ENCODE results near the gene AGTR1. TPM values are rescaled to one million over a fixed set of nuclear protein-coding genes. Genes with fewer than 3 reads are reported as not detected.

Gene AGTR1
- total RNA-seq (8.1 TPM), polyA plus RNA-seq (24.8 TPM)

- no peak within 1 kb of the TSS for H3K27ac ChIP-seq (ENCODE audit: low read depth)
- no peaks in the 10 kb centered on the region for H3K4me1 ChIP-seq (ENCODE audit: insufficient read depth)
- peak; percentile 11 for DNase-seq (ENCODE audit: extremely low spot score)
- H3K36me3 ChIP-seq (ENCODE audit: insufficient read depth), result no peaks in the 10 kb centered on the region
- H3K4me3 ChIP-seq (ENCODE audit: low read depth, low read length), result peak within 1 kb of the TSS; percentile 54
- WGBS, result 1% methylated on average over 61 of the region's 61 CpGs
Observed at GRCh38 chr3:148697306-148698189, at the start of gene AGTR1. AGTR1 (plus strand) TSS chr3:148697903; CDS start chr3:148741036, 43,133 bp downstream.

- 64% methylated on average over 3 of the region's 3 CpGs for WGBS
- no peak for DNase-seq (ENCODE audit: extremely low spot score)
- no peak overlapping the region for H3K27ac ChIP-seq (ENCODE audit: low read depth)
- H3K36me3 ChIP-seq (ENCODE audit: insufficient read depth), result no peaks in the 10 kb centered on the region
- no peak overlapping the region for H3K4me3 ChIP-seq (ENCODE audit: low read depth, low read length)
- H3K4me1 ChIP-seq (ENCODE audit: insufficient read depth), result no peaks in the 10 kb centered on the region
Observed at GRCh38 chr3:148648685-148649352, 48.9 kb upstream of the AGTR1 start.

- 53% methylated on average over 6 of the region's 6 CpGs for WGBS
Observed at GRCh38 chr3:148651549-148651948, 46.2 kb upstream of the AGTR1 start.

GRCh38 chr3:148654433-148654832 lies 43.3 kb upstream of the AGTR1 start:
- 87% methylated on average over 4 of the region's 4 CpGs for WGBS
- Histone ChIP-seq H3K27ac (ENCODE audit: low read depth) (no peak overlapping the region), H3K4me1 (ENCODE audit: insufficient read depth) (no peaks in the 10 kb centered on the region), H3K4me3 (ENCODE audit: low read depth, low read length) (no peak overlapping the region), H3K36me3 (ENCODE audit: insufficient read depth) (no peaks in the 10 kb centered on the region)
- no peak for DNase-seq (ENCODE audit: extremely low spot score)

More at GRCh38 chr3:148651549-148651948, 46.2 kb upstream of the AGTR1 start:
- no peaks in the 10 kb centered on the region for H3K36me3 ChIP-seq (ENCODE audit: insufficient read depth)
- H3K27ac ChIP-seq (ENCODE audit: low read depth), result no peak overlapping the region
- H3K4me3 ChIP-seq (ENCODE audit: low read depth, low read length), result no peak overlapping the region
- H3K4me1 ChIP-seq (ENCODE audit: insufficient read depth), result no peaks in the 10 kb centered on the region
- DNase-seq (ENCODE audit: extremely low spot score), result no peak

- 89% methylated on average over 4 of the region's 4 CpGs for WGBS
- H3K27ac ChIP-seq (ENCODE audit: low read depth), result no peak overlapping the region
- no peak for DNase-seq (ENCODE audit: extremely low spot score)
- no peaks in the 10 kb centered on the region for H3K36me3 ChIP-seq (ENCODE audit: insufficient read depth)
- no peak overlapping the region for H3K4me3 ChIP-seq (ENCODE audit: low read depth, low read length)
- H3K4me1 ChIP-seq (ENCODE audit: insufficient read depth), result no peaks in the 10 kb centered on the region
Observed at GRCh38 chr3:148657470-148657869, 40.2 kb upstream of the AGTR1 start.

- H3K36me3 ChIP-seq (ENCODE audit: insufficient read depth), result no peaks in the 10 kb centered on the region
- no peak overlapping the region for H3K4me3 ChIP-seq (ENCODE audit: low read depth, low read length)
- no peak overlapping the region for H3K27ac ChIP-seq (ENCODE audit: low read depth)
- no peak for DNase-seq (ENCODE audit: extremely low spot score)
- no peaks in the 10 kb centered on the region for H3K4me1 ChIP-seq (ENCODE audit: insufficient read depth)
- 52% methylated on average over 1 of the region's 1 CpG for WGBS
Observed at GRCh38 chr3:148659512-148659911, 38.2 kb upstream of the AGTR1 start.

GRCh38 chr3:148680289-148680688 lies 17.4 kb upstream of the AGTR1 start:
- Histone ChIP-seq H3K27ac (ENCODE audit: low read depth) (no peak overlapping the region), H3K36me3 (ENCODE audit: insufficient read depth) (no peaks in the 10 kb centered on the region), H3K4me1 (ENCODE audit: insufficient read depth) (no peaks in the 10 kb centered on the region), H3K4me3 (ENCODE audit: low read depth, low read length) (no peak overlapping the region)
- DNase-seq (ENCODE audit: extremely low spot score), result no peak

GRCh38 chr3:148681080-148681479 lies 16.6 kb upstream of the AGTR1 start:
- no peaks in the 10 kb centered on the region for H3K36me3 ChIP-seq (ENCODE audit: insufficient read depth)
- H3K4me1 ChIP-seq (ENCODE audit: insufficient read depth), result no peaks in the 10 kb centered on the region
- no peak for DNase-seq (ENCODE audit: extremely low spot score)
- H3K27ac ChIP-seq (ENCODE audit: low read depth), result no peak overlapping the region
- 73% methylated on average over 1 of the region's 1 CpG for WGBS
- H3K4me3 ChIP-seq (ENCODE audit: low read depth, low read length), result no peak overlapping the region

GRCh38 chr3:148682997-148683396 lies 14.7 kb upstream of the AGTR1 start:
- Histone ChIP-seq H3K4me3 (ENCODE audit: low read depth, low read length) (no peak overlapping the region), H3K4me1 (ENCODE audit: insufficient read depth) (no peaks in the 10 kb centered on the region), H3K27ac (ENCODE audit: low read depth) (no peak overlapping the region), H3K36me3 (ENCODE audit: insufficient read depth) (no peaks in the 10 kb centered on the region)
- WGBS, result 64% methylated on average over 3 of the region's 3 CpGs
- no peak for DNase-seq (ENCODE audit: extremely low spot score)

GRCh38 chr3:148694116-148694515 lies 3.6 kb upstream of the AGTR1 start:
- no peaks in the 10 kb centered on the region for H3K4me1 ChIP-seq (ENCODE audit: insufficient read depth)
- no peak overlapping the region for H3K27ac ChIP-seq (ENCODE audit: low read depth)
- no peak for DNase-seq (ENCODE audit: extremely low spot score)
- H3K36me3 ChIP-seq (ENCODE audit: insufficient read depth), result no peaks in the 10 kb centered on the region
- WGBS, result 47% methylated on average over 1 of the region's 1 CpG
- no peak overlapping the region for H3K4me3 ChIP-seq (ENCODE audit: low read depth, low read length)

GRCh38 chr3:148698190-148698810 lies 597 bp downstream of the AGTR1 start:
- Histone ChIP-seq H3K4me1 (ENCODE audit: insufficient read depth) (no peaks in the 10 kb centered on the region), H3K36me3 (ENCODE audit: insufficient read depth) (no peaks in the 10 kb centered on the region), H3K4me3 (ENCODE audit: low read depth, low read length) (peak overlapping the region; percentile 54), H3K27ac (ENCODE audit: low read depth) (no peak overlapping the region)
- 44% methylated on average over 17 of the region's 17 CpGs for WGBS
- no peak for DNase-seq (ENCODE audit: extremely low spot score)

GRCh38 chr3:148705314-148705713 lies 7.6 kb downstream of the AGTR1 start:
- no peak overlapping the region for H3K4me3 ChIP-seq (ENCODE audit: low read depth, low read length)
- H3K27ac ChIP-seq (ENCODE audit: low read depth), result no peak overlapping the region
- no peaks in the 10 kb centered on the region for H3K4me1 ChIP-seq (ENCODE audit: insufficient read depth)

GRCh38 chr3:148707601-148708380 lies 10.1 kb downstream of the AGTR1 start:
- Histone ChIP-seq H3K4me3 (ENCODE audit: low read depth, low read length) (no peak overlapping the region), H3K4me1 (ENCODE audit: insufficient read depth) (no peaks in the 10 kb centered on the region), H3K36me3 (ENCODE audit: insufficient read depth) (no peaks in the 10 kb centered on the region), H3K27ac (ENCODE audit: low read depth) (no peak overlapping the region)
- 68% methylated on average over 5 of the region's 5 CpGs for WGBS
- DNase-seq (ENCODE audit: extremely low spot score), result no peak

More at GRCh38 chr3:148705314-148705713, 7.6 kb downstream of the AGTR1 start:
- DNase-seq (ENCODE audit: extremely low spot score), result no peak
- H3K36me3 ChIP-seq (ENCODE audit: insufficient read depth), result no peaks in the 10 kb centered on the region
